WERI-Rb-1 (cell line): Measurements from ENCODE around the gene PRKRA.

ENCODE experiments used
- DNase-seq: peaks from one replicate; pipeline ENCODE4 v3.0.0-alpha.2; 2020
- H3K27ac ChIP-seq: fragments of 250-450 bp; sonication (Bioruptor Pico); 2 replicates; pipeline ENCODE4 v1.5.1; 2020; ENCODE audit warnings: mild to moderate bottlenecking, moderate library complexity
- H3K27me3 ChIP-seq: fragments of 250-450 bp; sonication (Bioruptor Pico); 2 replicates; pipeline ENCODE4 v1.5.1; 2021; ENCODE audit warnings: mild to moderate bottlenecking, low read depth, moderate library complexity; ENCODE audit not compliant: insufficient read depth, severe bottlenecking
- H3K36me3 ChIP-seq: fragments of 250-450 bp; sonication (Bioruptor Pico); 2 replicates; pipeline ENCODE4 v1.5.1; 2020; ENCODE audit warnings: mild to moderate bottlenecking, moderate library complexity
- H3K4me3 ChIP-seq: 2 replicates; pipeline ENCODE4 v1.5.1; 2011; ENCODE audit warnings: low read depth, mild to moderate bottlenecking, control low read depth, low read length
- H3K9me3 ChIP-seq: fragments of 250-450 bp; sonication (Bioruptor Pico); 2 replicates; pipeline ENCODE4 v1.5.1; 2021; ENCODE audit warnings: mild to moderate bottlenecking, moderate library complexity; ENCODE audit not compliant: severe bottlenecking
- TF ChIP-seq, protein P1 (sequence below): IDR thresholded peaks from 2 replicates; pipeline ENCODE4 v1.5.1; 2011; ENCODE audit warnings: low read depth, mild to moderate bottlenecking, control low read depth, inconsistent platforms, low read length

PRKRA gene

GRCh38 chr2:178395941-178396570, 54.9 kb downstream of the PRKRA start:
- TF ChIP-seq, protein P1, sequence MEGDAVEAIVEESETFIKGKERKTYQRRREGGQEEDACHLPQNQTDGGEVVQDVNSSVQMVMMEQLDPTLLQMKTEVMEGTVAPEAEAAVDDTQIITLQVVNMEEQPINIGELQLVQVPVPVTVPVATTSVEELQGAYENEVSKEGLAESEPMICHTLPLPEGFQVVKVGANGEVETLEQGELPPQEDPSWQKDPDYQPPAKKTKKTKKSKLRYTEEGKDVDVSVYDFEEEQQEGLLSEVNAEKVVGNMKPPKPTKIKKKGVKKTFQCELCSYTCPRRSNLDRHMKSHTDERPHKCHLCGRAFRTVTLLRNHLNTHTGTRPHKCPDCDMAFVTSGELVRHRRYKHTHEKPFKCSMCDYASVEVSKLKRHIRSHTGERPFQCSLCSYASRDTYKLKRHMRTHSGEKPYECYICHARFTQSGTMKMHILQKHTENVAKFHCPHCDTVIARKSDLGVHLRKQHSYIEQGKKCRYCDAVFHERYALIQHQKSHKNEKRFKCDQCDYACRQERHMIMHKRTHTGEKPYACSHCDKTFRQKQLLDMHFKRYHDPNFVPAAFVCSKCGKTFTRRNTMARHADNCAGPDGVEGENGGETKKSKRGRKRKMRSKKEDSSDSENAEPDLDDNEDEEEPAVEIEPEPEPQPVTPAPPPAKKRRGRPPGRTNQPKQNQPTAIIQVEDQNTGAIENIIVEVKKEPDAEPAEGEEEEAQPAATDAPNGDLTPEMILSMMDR, result no peak
- no peak overlapping the region for H3K4me3 ChIP-seq
- no peaks in the 10 kb centered on the region for H3K9me3 ChIP-seq
- no peak for DNase-seq
- H3K36me3 ChIP-seq, result peaks cover 8% of the 10 kb centered on the region
- no peaks in the 10 kb centered on the region for H3K27me3 ChIP-seq
- H3K27ac ChIP-seq, result peak overlapping the region; percentile 79

DNA sequence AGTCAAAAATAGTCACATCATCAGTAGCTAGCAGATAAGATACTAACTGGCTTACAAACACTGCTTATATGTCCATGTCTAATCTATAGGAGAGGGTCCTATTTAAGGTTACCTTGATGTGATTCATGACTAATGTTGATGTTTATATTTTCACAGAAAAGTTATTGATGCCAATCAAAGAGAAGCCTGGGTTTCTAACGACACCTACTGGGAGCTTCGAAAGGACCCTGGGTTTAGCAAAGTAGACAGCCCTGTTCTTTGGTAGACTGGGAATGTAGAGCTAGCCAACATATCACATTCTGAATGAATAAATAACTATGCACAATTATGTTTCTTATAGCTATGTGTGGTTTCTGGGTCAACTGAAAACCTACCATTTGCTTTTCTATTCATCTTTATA, 55.7 kb downstream of the PRKRA start:
- TF ChIP-seq, protein P1, result 0 out of 2 replicates have a peak, but pooled peaks have one; percentile 9
- Histone ChIP-seq H3K27me3 (no peaks in the 10 kb centered on the region), H3K36me3 (peaks cover 8% of the 10 kb centered on the region), H3K27ac (peak overlapping the region; percentile 79), H3K9me3 (no peaks in the 10 kb centered on the region), H3K4me3 (no peak overlapping the region)
- DNase-seq, result no peak

DNA sequence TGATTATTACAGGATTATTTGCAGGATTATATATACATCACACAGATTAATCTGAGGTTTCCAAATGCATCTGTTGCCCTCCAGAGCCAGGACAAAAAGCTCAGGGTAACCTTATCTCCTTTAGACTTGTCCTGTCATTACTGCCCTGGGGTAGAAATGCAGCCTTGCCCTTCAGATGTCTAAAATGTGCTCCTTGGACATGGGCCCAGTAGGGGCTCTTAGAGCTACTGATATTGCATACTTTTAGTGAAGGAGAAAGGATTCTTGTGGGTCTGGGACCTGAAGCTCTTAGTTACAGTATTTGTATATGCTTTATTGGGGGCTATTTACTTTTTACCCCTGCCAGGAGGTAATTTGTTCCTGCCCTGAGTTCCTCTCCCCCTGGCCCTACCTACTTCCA, 56.1 kb downstream of the PRKRA start:
- DNase-seq, result peak; percentile 50
- Histone ChIP-seq H3K36me3 (peaks cover 13% of the 10 kb centered on the region), H3K27me3 (no peaks in the 10 kb centered on the region), H3K4me3 (no peak overlapping the region), H3K27ac (peak overlapping the region; percentile 79), H3K9me3 (no peaks in the 10 kb centered on the region)
- TF ChIP-seq, protein P1, result no peak

DNA sequence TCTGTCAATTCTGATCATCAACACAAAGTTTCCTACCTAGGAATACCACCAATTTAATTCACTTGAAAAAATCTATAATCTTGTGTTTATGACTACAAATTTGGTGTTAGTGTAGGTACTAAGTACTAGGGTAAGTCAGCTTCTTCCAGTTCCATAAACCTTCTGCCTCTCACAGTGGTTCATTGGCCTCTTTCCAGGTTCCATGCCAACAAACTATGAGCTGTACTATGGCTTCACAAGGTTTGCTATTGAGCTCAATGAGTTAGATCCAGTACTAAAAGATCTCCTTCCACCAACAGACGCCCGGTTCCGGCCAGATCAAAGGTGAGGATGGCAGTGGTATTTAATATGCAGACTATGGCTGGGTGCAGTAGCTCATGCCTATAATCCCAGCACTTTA, 58.8 kb downstream of the PRKRA start:
- Histone ChIP-seq H3K9me3 (no peaks in the 10 kb centered on the region), H3K4me3 (no peak overlapping the region), H3K27ac (no peak overlapping the region), H3K36me3 (peaks cover 33% of the 10 kb centered on the region), H3K27me3 (no peaks in the 10 kb centered on the region)
- DNase-seq, result no peak
- TF ChIP-seq, protein P1, result no peak

- Histone ChIP-seq H3K9me3 (no peaks in the 10 kb centered on the region), H3K4me3 (no peak overlapping the region), H3K27me3 (no peaks in the 10 kb centered on the region), H3K27ac (no peak overlapping the region), H3K36me3 (peaks cover 38% of the 10 kb centered on the region)
- TF ChIP-seq, protein P1, result no peak
- no peak for DNase-seq
Measured at GRCh38 chr2:178391701-178392100, 59.3 kb downstream of the PRKRA start.

GRCh38 chr2:178388287-178388686, 62.7 kb downstream of the PRKRA start:
- no peak for DNase-seq
- Histone ChIP-seq H3K27ac (no peak overlapping the region), H3K4me3 (no peak overlapping the region), H3K36me3 (peaks cover 65% of the 10 kb centered on the region), H3K9me3 (no peaks in the 10 kb centered on the region), H3K27me3 (no peaks in the 10 kb centered on the region)
- TF ChIP-seq, protein P1, result no peak
